Measurements from ENCODE around the gene DENND2D.

DENND2D gene

DNA sequence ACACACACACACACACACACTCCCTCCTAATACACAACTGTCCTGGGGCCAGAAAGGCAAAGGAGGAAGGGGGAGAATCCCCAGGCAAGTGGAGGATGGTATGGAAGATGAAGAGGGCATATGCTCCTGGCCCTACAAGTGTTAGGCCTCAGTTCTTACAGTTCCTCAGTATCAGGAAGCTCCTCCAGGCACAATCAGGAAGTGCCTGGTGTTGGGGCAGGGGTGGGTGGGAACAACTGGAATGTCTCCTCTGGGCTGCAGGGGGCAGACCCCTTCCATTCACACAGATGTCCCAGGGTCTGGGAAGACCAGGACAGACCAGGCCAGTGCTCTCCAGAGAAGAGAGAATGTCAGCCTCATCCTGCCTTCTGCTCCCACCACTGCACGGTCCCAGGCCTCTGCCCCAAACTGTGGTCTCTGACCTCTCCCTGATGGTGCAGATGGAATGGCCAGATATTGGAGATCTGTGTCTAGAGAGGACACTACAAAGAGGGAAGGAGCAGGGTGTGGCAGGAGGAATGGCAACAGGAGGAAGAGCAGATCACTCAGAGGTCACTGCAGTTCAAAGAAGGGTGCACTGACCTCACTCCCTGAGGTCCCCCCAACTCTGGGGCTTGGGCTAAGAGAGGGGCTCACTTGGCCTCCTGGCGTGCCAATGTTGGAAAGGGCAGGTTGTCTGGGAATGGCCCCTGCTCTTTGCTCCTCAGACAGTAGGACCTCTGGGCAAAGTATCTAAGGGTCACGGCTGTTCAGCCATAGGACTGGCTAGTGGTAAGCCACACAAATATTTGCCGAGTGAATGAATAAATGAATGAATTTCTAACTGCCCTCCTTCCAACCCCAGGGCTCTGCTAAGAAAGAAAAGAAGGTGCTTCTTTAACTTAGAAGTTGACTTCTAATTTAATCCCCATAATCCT lies 2.5 kb upstream of the DENND2D start:
- no peak for DNase-seq

DNA sequence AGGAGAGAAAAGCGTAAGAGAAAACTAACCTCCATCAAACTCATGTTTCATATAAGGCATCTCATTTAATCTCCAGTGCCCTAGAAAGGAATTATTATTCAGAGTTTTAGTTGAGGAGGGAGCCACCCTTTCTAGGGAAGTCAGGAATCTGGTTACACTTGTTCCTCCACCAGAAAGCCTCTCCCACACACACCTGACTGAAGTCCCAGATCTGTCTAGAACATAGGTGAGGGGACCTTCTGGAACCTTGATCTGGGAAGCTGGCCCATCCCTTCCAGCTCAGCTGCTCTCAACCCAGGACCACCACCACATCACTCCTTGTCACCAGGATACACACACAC lies 1.9 kb upstream of the DENND2D start:
- DNase-seq: no peak

DNA sequence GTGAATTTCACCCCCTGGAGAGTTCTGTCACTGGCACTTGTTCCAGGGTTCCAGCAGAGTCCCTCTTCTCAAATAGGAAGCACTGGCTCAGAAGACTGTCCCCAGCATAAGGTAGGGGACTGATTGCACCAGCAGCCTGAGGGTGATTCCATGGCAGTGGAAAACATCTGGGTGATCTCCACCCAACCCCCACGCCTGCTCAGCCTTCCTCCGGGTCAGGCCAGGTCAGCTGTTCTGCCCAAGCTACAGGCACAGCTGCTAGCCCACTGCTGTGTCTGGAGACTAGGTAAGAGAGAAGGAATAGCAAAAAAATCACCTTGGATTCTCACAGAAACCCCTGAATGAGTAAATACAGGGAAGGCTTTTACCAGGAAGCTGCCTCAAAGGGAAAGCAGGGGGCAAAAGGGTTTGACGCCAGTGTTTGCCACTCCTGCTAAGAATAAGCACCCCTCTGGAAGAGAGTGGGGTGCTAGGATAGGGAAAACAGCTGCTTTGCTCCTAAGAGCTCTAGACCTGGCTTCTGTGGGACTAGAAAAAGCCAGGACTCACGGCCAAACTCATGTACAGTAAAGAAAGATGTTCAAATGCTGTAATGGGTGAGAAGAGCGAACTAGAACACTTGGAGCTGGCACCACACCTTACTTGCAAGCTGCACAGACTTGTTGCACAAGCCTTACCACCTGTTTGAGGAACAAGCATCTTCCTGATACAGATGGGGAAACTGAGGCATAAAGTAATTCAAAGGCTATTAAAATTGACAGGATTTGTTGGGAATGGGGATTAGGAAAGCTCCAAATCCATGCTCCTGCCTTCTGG lies 1.0 kb upstream of the DENND2D start:
- DNase-seq: no peak

DNA sequence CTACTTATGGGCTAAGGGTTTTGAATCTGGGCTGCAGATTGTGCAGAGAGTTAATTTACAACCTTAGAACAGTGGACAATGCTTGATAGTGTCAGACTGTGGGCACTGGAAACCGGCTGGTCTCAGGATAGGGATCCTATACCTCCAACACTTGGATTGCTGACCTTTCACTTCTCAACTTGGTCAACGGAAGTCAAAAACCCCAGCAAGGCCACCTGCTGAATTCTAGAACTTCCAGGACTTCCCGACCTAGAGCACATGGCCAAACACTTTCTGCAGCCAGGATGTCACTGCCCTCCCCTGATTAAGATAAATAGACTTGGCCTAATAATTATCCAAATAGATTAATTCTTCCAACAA lies 336 bp upstream of the DENND2D start:
- DNase-seq: no peak

DNA sequence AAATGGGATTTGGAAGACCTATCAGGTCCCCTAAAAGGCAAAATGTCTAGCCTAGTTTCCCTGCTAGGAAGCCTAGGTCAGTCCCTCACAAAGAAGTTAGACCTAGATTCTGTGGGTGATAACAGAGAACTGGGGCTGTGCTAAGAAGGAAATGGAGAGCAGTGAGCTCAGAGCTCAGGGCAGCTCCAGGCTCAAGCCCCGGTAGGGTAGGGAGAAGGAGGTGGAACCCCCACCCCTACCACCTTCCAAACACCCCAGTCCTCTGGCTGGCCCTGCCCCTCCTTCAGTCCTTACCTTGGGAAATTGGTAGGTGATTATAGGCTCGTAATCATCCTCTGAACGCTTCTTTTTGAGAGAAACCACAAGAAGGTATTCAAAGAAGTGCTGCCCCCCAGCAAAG lies 1.1 kb downstream of the DENND2D start:
- no peak for DNase-seq

DNA sequence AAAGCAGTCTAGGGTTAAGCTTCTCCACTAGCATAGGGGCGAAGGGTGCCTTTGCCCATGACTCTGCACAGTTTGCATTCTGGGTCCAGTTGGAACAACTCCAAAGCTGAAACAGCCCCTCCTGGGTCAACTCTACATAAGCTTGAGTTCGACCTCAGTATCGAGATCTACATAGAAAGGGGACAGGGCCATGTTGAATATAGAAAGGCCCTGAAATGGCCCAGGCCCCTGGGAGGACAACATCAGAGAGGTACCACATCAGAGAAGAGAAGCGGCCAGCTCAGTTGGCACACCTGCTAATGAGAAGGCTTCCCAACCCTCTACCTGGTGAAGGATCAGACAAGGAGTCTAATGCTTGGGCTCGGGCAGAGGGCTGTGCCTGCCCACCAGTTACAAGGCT lies 1.6 kb downstream of the DENND2D start:
- no peak for DNase-seq

DNA sequence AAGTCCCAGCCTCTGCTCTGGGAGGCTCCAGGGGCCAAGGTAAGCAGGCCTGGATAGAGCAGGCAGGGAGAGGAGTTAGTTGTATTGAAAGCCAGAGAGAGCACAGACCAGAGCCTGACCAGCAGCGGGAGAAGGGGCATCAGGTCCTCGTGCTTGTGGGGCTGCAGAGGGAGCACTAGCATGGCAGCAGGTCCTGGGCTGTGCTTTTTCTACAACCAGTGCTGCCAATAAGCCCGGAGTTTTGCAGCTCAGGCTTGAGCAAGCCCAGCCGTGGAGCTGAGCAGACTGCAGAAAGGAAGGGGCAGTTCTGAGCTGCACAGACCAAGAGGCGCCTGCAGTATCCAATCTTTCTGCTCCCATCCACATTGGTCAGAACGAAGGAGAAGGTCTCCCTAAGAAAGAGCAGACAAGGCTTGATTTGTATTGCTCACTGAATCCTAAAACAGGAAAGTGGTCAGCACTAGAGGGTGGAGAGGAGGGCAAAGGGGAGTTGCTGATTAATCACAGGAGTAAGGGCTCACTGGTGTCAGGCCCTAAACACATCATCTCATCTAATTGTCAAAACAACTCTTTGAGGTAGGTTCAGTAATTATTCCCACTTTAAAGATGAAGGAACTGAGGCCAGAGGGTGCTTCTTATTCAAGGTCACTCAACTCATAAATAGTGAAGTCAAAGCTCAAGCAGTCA lies 2.7 kb downstream of the DENND2D start:
- no peak for DNase-seq

DNA sequence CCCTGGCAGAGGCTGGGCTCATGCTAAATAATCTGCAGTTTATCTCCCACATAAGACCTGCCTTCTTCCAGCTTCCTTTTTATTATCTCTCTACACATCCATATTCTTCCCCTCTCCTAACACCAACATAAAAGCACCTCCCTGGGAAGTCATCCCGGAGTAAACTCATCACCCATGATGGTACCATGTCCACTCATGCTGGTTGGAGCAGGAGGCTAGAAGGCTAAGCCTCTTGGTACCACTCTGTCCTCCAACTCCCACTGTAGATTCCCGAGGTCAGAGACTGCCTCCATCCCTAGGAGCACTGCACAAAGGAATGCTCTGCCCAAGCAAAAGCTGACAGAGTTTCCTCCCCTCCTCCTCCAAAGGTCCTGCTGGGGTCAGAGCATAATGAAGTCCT lies 4.2 kb downstream of the DENND2D start:
- no peak for DNase-seq

DNA sequence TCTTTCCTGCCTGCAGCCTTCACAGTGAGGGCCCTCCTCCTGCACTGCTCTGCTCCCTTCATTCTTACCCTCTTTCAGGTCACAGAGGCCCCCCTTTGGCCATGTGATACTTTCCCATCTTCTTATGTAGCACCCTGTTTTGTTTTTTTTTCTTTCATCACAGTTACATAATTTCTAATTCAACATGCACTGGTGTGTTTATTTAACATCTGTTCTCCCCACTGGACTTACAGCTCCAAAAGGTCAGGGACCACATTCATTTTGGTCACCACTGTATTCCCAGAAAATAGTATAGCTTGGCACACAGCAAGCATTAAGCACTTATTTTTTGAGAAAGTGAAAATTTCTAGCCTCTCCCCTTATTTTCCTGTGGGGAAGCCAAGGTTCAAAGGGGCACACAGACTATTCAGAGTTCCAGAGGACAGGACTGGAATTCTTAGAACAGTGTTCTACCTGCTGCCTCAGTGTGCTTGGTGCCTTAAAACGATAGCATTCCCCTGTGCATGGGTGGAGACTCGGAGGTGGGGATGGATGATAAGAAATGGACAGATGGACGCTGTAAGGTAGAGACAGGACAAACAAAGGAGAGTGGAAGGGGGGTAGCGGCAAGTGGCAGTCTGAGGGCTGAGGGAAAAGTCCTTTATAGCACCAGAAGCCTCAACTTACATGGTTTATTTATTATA lies 5.3 kb downstream of the DENND2D start:
- DNase-seq: no peak

DNA sequence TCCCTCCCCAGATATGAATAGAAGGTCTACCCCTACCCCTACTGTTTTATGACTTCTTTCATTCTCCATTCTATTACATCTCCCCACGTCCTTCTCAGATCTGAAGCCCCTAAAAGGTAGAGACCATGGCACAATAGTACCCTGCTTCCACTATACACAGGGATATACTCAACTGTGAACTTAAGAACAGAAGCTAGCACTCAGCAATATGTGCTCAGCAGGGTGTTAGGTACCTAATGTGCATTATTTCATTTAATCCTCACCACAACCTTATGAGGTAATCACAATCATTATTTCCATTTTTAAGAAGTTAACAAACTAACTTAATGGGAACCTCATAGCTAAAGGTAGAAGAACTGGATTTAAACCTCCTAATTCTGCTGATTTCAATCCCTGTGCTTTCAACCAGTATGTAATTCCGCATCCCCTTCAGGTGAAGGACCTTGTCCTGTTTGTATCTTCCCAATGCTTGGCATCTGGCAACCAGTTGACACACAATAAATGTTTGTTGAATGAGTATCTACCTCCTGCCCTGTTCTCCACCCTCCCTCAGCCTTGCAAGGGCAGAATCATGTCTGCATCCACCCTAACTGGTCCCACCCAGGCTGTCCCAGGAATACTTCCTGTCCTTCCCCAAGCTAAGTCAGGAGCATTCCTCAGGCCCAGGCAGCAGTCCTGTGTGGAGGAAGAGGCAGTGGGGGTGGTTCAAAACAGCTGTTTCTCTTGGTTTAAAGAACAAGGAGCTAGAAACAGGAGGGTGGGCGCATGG lies 6.5 kb downstream of the DENND2D start:
- no peak for DNase-seq

DNA sequence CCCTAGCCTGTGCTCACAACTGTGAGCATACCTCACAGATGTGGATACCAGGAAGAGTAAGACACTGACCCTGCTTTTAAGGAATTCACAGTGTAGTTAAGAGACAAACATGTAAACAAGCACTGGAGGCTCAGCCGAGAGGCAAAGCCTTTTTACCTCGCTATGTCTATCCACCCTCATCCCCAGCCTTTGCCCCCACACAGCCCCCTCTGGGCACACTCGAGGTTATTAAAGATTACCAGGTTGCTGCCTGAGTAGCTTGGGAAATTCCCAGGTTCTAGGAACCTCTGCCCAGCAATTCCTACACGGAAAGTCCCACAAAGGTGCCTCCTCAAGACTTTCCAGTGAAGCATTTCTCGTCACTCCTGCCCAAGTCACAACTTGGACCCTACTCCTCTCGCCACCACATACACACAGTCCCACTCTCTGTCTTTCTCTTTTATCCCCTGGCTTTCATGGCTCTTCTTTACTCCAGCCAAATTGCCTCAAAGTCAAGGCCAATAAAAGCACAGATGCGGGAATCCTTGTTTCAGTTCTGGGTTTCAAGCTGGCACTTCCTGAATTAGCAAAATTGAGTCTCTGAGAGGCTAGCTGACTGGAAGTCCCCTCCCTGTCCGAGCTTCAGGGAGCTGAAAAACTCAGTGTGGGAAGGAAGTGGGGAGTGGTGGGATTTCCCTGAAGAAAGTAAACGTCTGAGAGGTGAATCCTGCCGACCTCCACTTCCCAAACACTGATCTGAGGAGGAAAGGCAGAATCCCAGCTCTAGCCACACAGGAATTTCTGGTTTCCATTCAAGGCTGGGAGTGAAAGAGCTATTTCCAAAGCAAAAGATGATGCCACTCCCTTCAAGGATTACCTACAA lies 7.6 kb downstream of the DENND2D start:
- no peak for DNase-seq

DNA sequence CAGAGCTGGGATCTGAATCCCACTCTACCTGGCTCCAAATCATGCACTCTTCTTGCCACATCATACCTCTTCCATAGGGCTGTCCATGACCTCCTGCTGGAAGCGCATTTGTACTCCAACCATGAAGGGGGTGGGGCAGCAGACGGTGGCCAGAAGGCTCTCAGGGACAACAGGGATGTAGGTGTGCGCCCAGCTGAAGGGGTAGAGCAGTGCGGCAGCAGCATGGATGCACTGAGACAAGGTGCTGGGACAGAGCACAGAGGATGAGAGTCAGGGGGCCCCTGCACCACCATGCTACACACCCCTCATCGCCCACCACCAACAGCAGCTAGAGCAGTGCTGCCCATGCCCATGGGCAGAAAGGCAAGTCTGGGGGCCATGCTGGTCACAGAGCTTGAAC lies 8.4 kb downstream of the DENND2D start:
- DNase-seq: no peak

DNA sequence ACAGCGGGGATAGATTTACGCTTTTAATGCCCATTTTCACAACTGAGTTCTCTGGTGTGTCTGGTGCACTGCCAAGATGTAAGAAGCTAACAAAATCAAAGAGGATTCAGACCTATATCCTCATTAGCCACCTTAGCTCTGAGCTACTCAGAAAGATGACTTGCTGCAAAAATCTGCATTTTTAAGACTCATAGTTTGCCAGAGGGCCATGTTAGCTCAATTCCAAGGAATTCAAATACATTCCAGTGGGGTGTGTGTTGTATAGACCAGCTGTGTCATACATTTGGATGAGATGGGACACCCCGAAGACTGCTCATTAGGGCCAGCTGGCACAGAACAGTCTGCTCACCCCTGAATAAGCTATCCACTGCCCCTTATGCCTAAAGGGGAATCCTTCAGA lies 8.9 kb downstream of the DENND2D start:
- no peak for DNase-seq

DNA sequence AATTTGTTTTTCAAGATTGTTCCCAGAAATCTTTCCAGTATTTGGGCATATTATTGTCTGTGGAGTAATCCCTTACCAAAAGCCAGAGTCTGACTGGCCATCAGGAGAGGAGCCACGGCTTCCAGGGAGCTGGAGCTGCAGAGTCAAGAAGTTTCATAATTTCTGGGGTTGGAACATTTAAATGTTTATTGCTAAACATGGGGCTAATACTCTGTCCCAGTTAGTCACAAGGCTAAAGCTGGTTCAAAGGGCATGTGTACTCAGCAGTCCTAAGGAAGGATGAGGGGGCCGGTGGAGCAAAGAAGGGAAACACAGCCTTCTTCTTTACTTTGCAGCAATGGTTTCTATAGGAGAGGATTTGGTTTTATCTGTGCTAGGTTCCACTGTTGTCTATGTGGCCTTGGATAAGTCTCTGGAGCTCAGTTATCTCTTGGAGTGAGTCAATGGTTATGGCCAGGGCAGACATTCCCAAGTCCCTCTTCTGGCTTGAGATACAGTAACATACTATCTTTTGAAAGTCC lies 9.5 kb downstream of the DENND2D start:
- DNase-seq: no peak

DNA sequence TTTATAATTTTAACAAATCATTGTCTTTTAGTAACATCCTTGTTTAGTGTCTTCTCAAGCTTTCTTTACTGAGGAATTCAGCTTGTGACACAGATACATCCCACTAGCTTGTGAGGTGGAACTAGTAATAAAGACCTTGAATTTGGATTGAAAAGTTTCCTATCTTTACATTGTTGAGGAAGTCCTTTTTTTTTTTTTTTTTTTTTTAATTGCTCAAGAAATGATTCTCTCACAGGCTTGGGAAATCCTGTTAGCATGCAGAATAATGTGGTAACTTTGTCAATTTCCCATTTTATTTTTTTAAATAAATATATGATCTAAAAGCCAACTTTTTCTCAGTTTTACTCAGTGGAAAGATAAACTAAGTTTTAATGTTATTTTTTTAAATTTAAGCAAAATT lies 15.8 kb downstream of the DENND2D start:
- DNase-seq: no peak

DNA sequence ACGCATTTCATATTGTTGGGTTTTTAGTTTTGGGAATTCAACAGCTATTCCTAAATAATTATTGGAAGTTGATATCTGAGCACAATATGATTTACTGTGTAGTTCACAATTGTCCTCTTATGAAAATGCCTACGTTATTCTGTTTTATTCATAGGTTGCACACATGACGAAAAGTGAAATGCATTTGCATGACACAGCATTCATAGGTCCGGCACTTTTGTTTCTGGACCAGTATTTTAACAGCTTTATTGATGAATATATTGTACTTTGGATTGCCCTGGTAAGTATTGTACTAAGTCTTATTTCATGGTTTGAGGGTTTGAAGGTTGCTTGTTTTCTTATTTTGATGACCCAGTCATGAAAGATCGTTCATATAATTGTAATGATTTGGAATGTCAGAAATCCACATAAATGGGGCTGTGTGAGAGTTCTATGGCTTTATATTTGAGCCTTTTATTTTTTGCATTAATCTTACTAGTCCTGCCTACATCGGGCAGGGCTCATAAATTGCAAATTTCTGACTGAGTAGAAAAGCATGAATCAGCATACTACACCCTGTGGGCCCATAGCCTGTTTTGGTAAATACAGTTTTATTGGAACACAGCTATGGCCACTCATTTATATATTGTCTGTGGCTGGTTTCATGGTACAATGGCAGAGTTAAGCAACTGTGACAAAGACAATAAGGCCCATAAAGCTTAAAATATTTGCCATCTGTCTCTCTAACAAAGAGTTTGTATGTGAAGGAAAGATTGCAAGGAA lies 17.0 kb downstream of the DENND2D start:
- no peak for DNase-seq

DNA sequence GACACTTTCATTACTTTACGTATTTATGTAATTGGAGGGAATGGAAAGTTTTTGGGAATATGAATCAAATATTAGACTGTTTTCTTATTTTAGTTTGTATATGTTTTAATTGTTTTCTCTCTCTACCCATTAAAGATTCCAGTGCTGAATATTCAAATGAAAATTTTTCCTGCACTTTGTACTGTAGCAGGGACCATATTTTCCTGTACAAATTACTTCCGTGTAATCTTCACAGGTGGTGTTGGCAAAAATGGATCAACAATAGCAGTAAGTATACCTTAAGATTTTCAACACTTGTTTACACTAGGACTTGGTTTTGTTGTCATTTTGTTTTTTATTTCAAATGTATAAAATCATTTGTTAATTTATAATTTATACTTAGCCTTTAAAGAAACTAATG lies 18.4 kb downstream of the DENND2D start:
- DNase-seq: no peak

DNA sequence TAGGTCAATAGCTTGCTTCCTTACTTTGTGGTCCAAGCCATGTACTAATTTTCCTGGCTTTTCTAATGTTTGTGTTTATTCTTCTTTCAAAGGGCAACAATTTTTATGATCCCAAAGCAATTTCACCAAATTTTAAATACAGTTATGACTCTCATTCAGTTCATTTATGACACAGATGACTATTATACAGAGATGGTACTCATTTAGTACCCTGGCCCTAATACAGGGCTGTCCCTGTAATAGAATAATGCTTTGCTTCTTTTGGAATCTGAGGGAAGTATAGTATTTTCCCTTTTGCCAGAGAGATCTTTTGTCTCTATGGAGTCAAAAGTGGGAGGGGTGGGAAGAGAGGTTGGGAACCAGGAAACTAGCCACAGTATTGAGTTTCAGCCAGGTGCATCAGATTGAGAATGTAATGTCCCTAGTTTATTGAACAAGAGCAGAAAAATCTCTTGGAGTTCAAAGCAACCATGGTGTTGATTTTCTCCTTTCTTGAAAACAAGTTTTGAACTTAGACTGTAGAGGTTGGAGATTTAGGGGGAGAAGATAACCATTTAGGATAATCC lies 20.4 kb downstream of the DENND2D start:
- no peak for DNase-seq

DNA sequence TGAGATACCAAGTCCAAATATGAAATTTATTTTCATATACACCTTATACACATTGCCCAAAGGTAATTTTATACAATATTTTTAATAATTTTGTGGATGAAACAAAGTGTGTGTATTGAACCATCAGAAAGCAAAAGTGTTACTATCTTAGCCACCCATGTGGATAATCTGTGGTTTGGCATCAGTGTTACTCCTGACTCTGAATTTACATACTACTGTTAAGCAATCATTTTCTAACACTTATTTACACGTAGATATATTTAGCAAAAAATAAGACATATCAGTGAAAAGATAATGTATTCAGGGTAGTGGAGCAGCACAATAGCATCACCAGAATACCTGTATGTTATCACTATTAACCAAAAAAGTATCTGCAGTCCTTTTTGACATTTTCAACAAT lies 23.8 kb downstream of the DENND2D start:
- DNase-seq: no peak

DNA sequence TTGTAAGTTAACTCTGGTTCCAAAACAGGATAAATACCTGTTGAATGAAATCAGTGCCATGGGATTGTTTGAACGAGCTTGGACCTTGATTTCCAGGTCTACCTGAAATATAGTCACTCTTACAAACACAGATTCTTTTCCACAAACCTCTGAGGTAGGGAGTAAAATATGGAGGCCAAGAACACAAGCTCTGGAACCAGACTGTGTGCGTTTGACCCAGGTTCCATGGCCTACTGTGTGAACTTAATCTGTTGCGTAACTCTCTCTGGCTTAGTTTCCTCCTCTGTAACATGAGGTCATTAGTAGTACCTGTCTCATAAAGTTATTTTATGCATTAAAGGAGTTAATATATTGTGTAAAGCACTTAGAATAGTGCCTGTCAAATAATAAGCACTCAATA lies 25.1 kb downstream of the DENND2D start:
- no peak for DNase-seq
